Endothelial cell (in vitro differentiated cells): ENCODE data around the gene ZNF14. TPM values are rescaled to one million over a fixed set of nuclear protein-coding genes. Genes with fewer than 3 reads are reported as not detected.
"Not testable (repeated sequence)": the region's sequence is repeated elsewhere in the genome, so short reads cannot be mapped to it uniquely, and the experiment has no call there.

Experiments used
- DNase-seq: peaks from one replicate; pipeline ENCODE4 v3.0.0; 2021; ENCODE audit warnings: low spot score
- H3K27ac Mint-ChIP-seq: one replicate; pipeline ENCODE4 v1.8.0; 2021; ENCODE audit warnings: mixed read lengths, inconsistent platforms; ENCODE audit not compliant: unreplicated experiment
- H3K27me3 Mint-ChIP-seq: one replicate; pipeline ENCODE4 v1.8.0; 2021; ENCODE audit warnings: mild to moderate bottlenecking, moderate library complexity, mixed read lengths, inconsistent platforms; ENCODE audit not compliant: unreplicated experiment
- H3K36me3 Mint-ChIP-seq: one replicate; pipeline ENCODE4 v1.8.0; 2021; ENCODE audit warnings: mild to moderate bottlenecking, low read depth, mixed read lengths, inconsistent platforms; ENCODE audit not compliant: unreplicated experiment
- H3K4me1 Mint-ChIP-seq: one replicate; pipeline ENCODE4 v1.8.0; 2021; ENCODE audit warnings: mild to moderate bottlenecking, mixed read lengths, inconsistent platforms; ENCODE audit not compliant: unreplicated experiment
- H3K4me3 Mint-ChIP-seq: one replicate; pipeline ENCODE4 v1.8.0; 2021; ENCODE audit warnings: mild to moderate bottlenecking, mixed read lengths, inconsistent platforms; ENCODE audit not compliant: unreplicated experiment
- H3K9me3 Mint-ChIP-seq: one replicate; pipeline ENCODE4 v1.8.0; 2021; ENCODE audit warnings: mixed read lengths, inconsistent platforms; ENCODE audit not compliant: unreplicated experiment
- total RNA-seq: library from RNA; stranded (reverse); fragmentation: NEBNext Ultra II Directional; extraction: Animal tissue kit (Norgen Biotek cat#: 25700); gene quantifications from one replicate; pipeline ENCODE4 v1.2.1, GENCODE V29; 2021; ENCODE audit not compliant: unreplicated experiment
- TF ChIP-seq, protein P1 (sequence below): fragments of 200-600 bp; sonication (generic); IDR thresholded peaks from one replicate; pipeline ENCODE4 v1.5.0; 2021; ENCODE audit warnings: antibody characterized with exemption; ENCODE audit not compliant: unreplicated experiment

ZNF14 gene
- total RNA-seq, 1 donor from 2014 or later = 6.8 TPM

DNA sequence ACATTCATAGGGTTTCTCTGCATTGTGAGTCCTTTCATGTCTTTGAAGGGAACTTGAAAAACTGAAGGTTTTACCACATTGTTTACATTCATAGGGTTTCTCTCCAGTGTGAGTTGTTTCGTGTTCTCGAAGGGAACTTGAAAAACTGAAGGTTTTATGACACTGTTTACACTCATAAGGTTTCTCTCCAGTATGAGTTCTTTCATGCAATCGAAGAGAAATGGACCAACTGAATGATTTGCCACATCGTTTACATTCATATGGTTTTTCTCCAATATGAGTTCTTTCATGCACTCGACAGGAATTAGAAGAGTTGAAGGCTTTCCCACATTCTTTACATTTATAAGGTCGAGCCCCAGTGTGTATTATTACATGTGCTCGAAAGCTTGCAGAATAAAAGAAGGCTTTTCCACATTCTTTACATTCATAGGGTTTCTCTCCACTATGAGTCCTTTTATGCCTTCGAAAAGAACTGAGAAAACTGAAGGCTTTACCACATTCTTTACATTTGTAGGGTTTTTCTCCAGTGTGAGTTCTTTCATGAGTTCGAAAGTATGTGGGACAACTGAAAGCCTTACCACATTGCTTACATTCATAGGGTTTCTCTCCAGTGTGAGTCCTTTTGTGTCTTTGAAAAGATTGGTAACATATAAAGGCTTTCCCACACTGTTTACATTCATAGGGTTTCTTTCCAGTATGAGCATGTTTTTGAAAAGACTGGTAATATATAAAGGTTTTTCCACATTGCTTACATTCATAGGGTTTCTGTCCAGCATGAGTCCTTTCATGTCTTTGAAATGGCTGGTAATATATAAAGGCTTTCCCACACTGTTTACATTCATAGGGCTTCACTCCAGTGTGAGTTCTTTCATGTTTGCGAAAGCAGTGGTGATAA is 20.7 kb downstream of the ZNF14 start:
- Mint-ChIP-seq H3K36me3 (peaks cover 92% of the 10 kb centered on the region), H3K27ac (no peak overlapping the region), H3K4me3 (peak overlapping the region; percentile 82), H3K9me3 (peaks cover 47% of the 10 kb centered on the region), H3K27me3 (peaks cover 8% of the 10 kb centered on the region), H3K4me1 (no peaks in the 10 kb centered on the region)
- DNase-seq = no peak
- TF ChIP-seq, protein P1, sequence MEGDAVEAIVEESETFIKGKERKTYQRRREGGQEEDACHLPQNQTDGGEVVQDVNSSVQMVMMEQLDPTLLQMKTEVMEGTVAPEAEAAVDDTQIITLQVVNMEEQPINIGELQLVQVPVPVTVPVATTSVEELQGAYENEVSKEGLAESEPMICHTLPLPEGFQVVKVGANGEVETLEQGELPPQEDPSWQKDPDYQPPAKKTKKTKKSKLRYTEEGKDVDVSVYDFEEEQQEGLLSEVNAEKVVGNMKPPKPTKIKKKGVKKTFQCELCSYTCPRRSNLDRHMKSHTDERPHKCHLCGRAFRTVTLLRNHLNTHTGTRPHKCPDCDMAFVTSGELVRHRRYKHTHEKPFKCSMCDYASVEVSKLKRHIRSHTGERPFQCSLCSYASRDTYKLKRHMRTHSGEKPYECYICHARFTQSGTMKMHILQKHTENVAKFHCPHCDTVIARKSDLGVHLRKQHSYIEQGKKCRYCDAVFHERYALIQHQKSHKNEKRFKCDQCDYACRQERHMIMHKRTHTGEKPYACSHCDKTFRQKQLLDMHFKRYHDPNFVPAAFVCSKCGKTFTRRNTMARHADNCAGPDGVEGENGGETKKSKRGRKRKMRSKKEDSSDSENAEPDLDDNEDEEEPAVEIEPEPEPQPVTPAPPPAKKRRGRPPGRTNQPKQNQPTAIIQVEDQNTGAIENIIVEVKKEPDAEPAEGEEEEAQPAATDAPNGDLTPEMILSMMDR = no peak

DNA sequence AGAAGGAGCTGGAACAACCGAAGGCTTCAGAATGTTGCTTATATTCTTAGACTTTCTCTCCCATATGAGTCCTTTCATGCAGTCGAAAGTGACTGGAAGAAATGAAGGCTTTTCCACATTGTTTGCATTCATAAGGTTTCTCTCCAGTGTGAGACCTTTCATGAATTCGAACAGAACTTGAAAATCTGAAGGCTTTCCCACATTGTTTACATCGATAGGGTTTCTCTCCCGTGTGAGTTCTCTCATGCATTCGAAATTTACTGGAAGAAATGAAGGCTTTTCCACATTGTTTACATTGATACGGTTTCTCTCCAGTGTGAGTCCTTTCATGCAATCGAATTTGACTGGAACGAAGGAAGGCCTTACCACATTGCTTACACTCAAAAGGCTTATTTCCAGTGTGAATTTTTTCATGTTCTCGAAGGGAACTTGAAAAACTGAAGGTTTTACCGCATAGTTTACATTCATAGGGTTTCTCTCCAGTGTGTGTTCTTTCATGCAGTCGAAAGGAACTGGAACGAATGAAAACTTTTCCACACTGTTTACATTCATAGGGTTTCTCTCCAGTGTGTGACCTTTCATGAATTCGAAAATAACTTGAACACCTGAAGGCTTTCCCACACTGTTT is 21.5 kb downstream of the ZNF14 start:
- H3K27me3 Mint-ChIP-seq = peaks cover 8% of the 10 kb centered on the region
- peaks cover 88% of the 10 kb centered on the region for H3K36me3 Mint-ChIP-seq
- H3K4me3 Mint-ChIP-seq = peak overlapping the region; percentile 77
- no peak overlapping the region for H3K27ac Mint-ChIP-seq
- DNase-seq = no peak
- TF ChIP-seq, protein P1 = no peak
- H3K9me3 Mint-ChIP-seq = peaks cover 53% of the 10 kb centered on the region
- H3K4me1 Mint-ChIP-seq = no peaks in the 10 kb centered on the region

DNA sequence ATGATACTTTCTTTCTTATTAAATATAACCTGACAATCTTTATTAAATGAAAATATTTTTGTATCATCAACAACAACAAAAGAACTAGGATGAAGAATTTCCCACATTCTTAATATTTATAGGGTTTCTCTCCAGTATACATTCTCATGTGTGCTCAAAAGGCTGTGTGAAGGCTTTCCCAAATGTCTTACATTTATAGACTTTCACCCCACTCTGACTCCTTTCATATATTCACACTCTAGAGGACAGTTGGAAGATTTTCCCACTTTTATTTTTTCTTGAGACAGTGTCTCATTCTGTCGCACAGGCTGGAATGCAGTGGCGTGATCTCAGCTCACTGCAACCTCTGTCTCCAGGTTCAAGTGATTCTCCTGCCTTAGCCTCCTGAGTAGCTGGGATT is 22.4 kb downstream of the ZNF14 start:
- no peak overlapping the region for H3K27ac Mint-ChIP-seq
- no peak for DNase-seq
- H3K36me3 Mint-ChIP-seq = peaks cover 87% of the 10 kb centered on the region
- peak overlapping the region; percentile 89 for H3K4me3 Mint-ChIP-seq
- TF ChIP-seq, protein P1 = no peak
- H3K4me1 Mint-ChIP-seq = no peaks in the 10 kb centered on the region
- peaks cover 8% of the 10 kb centered on the region for H3K27me3 Mint-ChIP-seq
- H3K9me3 Mint-ChIP-seq = peaks cover 59% of the 10 kb centered on the region

DNA sequence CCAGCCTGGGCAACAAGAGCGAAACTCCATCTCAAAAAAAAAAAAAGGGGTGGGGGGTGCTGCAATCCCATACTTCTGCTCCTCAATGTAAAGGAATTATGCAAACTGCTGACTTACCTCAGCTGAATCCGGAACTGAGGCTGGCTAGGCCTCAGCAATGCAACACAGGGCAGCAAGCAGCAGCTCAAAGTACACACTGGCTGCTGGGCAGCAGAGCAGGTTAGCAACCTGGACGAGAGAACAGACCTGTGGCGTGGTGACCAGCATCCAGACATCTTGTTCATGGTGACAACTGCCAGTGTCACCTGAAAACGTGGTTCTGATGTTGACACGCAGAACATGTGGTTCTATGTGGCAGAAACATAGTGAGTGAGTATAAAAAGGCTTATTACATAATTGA is 28.1 kb downstream of the ZNF14 start:
- peaks cover 60% of the 10 kb centered on the region for H3K36me3 Mint-ChIP-seq
- peak overlapping the region; percentile 34 for H3K4me3 Mint-ChIP-seq
- peaks cover 34% of the 10 kb centered on the region for H3K9me3 Mint-ChIP-seq
- no peak for DNase-seq
- no peaks in the 10 kb centered on the region for H3K4me1 Mint-ChIP-seq
- TF ChIP-seq, protein P1 = no peak
- no peak overlapping the region for H3K27ac Mint-ChIP-seq
- peaks cover 7% of the 10 kb centered on the region for H3K27me3 Mint-ChIP-seq

DNA sequence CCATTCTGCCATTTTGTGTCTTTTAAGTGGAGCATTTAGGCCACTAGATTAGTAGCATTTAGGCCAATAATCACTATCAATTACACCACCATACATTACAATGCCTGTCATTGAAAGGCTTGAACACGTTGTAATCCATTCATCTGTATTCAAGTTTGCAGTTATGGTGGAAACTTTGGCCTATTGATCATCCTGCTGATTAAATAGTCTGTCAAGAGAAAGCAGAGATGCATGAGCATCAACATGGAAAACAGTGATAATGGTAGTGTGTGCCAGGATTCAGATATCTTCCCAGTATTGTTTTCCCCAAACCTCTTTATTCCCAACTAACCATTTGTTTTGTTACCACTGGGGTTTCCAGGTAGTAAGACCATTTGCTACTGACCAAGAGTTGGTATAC is 32.4 kb downstream of the ZNF14 start:
- not testable (repeated sequence) for H3K4me3 Mint-ChIP-seq, H3K27ac Mint-ChIP-seq, H3K27me3 Mint-ChIP-seq, H3K4me1 Mint-ChIP-seq, DNase-seq
- H3K9me3 Mint-ChIP-seq = peaks cover 10% of the 10 kb centered on the region
- peaks cover 25% of the 10 kb centered on the region for H3K36me3 Mint-ChIP-seq
